Left ventricle myocardium inferior (tissue), 1 donor: ENCODE measurements around the gene LSM14B. TPM values are rescaled to one million over a fixed set of nuclear protein-coding genes. Genes with fewer than 3 reads are reported as not detected.

ENCODE experiments used
- DNase-seq: peaks from one replicate; pipeline ENCODE4 v3.0.0-alpha.2; 2020
- H3K27ac ChIP-seq: fragments of 200-600 bp; replicated peaks from 2 replicates; pipeline ENCODE4 v1.8.0; 2021
- H3K27me3 ChIP-seq: fragments of 200-600 bp; 2 replicates; pipeline ENCODE4 v1.8.0; 2021; ENCODE audit warnings: low read depth
- H3K36me3 ChIP-seq: fragments of 200-600 bp; 2 replicates; pipeline ENCODE4 v1.8.0; 2021
- H3K4me1 ChIP-seq: fragments of 200-600 bp; 2 replicates; pipeline ENCODE4 v1.8.0; 2021
- H3K4me3 ChIP-seq: fragments of 200-600 bp; 2 replicates; pipeline ENCODE4 v1.8.0; 2021; ENCODE audit warnings: mild to moderate bottlenecking, moderate library complexity
- H3K9me3 ChIP-seq: fragments of 200-600 bp; replicated peaks from 2 replicates; pipeline ENCODE4 v1.8.0; 2021
- intact Hi-C: fragments of 100-400 bp; cut with micrococcal nuclease; formaldehyde crosslinking; loops from one replicate; pipeline ENCODE4 v1.11.0; 2022
- total RNA-seq: library from RNA; stranded (reverse); fragmentation: NEBNext Ultra II Directional; extraction: Animal tissue kit (Norgen Biotek cat#: 25700); gene quantifications from one replicate; pipeline ENCODE4 v1.2.1, GENCODE V29; 2021
- TF ChIP-seq, protein P1 (sequence below): fragments of 200-600 bp; IDR thresholded peaks from 2 replicates; pipeline ENCODE4 v1.8.0; 2021; ENCODE audit warnings: antibody characterized with exemption, mild to moderate bottlenecking, borderline replicate concordance
- donor health status: DM: no; HTN: yes; CAD: no; lungs with severe emphysema.

The LSM14B gene
- total RNA-seq, 1 donor from 2014 or later = 51.6 TPM

DNA sequence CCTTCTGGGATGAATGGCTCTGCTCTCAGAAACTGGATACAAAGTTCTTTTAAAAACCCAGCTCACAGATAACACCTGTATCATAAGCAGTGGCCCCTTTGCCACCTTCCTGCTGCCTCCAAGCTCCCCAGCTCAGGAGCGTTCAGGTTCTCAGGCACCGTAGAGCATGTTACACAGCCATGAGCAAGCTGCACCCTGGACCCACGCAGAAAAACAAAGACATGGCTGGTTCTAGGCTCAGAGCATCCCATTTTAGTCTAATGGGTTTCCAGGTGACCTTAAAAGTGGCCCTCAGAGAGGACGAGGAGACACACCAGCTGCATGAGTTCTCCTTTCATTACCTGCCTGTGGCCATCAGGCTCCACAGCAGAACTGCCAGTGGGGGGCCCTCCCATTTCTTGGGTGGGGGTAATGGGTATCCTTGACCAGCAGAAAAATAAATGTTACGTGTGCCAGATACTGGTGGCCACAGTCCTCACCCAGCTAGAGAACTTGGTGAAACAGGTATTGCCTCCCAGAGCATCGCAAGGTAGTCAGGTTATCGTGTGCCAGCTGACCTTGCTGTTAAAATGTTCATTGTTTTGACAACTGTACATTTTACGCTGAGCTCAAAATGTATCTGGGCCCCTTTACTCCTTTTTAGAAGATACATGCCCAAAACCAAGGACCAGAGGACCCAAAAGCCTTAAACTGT is 13.4 kb downstream of the LSM14B start:
- H3K36me3 ChIP-seq = peaks cover 98% of the 10 kb centered on the region
- H3K4me3 ChIP-seq = no peak overlapping the region
- peak overlapping the region; percentile 88 for H3K27ac ChIP-seq
- no peak for DNase-seq
- H3K4me1 ChIP-seq = peaks cover 76% of the 10 kb centered on the region
- H3K9me3 ChIP-seq = no peaks in the 10 kb centered on the region
- intact Hi-C loops = loop anchor here (10.0 kb wide), 1 partner anchor 111 kb away; no protein-coding TSS in a partner anchor
- H3K27me3 ChIP-seq = no peaks in the 10 kb centered on the region
- TF ChIP-seq, protein P1, sequence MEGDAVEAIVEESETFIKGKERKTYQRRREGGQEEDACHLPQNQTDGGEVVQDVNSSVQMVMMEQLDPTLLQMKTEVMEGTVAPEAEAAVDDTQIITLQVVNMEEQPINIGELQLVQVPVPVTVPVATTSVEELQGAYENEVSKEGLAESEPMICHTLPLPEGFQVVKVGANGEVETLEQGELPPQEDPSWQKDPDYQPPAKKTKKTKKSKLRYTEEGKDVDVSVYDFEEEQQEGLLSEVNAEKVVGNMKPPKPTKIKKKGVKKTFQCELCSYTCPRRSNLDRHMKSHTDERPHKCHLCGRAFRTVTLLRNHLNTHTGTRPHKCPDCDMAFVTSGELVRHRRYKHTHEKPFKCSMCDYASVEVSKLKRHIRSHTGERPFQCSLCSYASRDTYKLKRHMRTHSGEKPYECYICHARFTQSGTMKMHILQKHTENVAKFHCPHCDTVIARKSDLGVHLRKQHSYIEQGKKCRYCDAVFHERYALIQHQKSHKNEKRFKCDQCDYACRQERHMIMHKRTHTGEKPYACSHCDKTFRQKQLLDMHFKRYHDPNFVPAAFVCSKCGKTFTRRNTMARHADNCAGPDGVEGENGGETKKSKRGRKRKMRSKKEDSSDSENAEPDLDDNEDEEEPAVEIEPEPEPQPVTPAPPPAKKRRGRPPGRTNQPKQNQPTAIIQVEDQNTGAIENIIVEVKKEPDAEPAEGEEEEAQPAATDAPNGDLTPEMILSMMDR = no peak

- H3K9me3 ChIP-seq = no peaks in the 10 kb centered on the region
- H3K27ac ChIP-seq = no peak overlapping the region
- no peak overlapping the region for H3K4me3 ChIP-seq
- TF ChIP-seq, protein P1 = peak; percentile 82
- peak; percentile 66 for DNase-seq
- intact Hi-C loops = loop anchor here (10.0 kb wide), 1 partner anchor 112 kb away; no protein-coding TSS in a partner anchor
- peaks cover 76% of the 10 kb centered on the region for H3K4me1 ChIP-seq
- H3K36me3 ChIP-seq = peaks cover 92% of the 10 kb centered on the region
- no peaks in the 10 kb centered on the region for H3K27me3 ChIP-seq
These were observed 14.2 kb downstream of the LSM14B start for GRCh38 chr20:62136283-62137091.

DNA sequence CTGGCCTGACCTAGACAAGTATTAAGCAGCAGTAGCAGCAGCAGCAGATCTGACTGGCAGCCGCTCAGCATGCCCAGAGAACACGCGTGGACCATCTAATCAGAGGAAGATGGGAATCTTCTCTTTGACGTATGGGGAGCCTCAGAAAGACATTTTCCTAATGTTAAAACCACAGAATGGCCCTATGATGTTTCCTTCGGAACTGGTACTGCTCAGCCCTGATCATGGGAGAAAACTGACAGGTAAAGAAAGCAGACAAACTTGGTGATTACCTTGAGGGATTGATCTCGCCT is 14.8 kb downstream of the LSM14B start:
- Histone ChIP-seq H3K4me1 (peaks cover 76% of the 10 kb centered on the region), H3K9me3 (no peaks in the 10 kb centered on the region), H3K36me3 (peaks cover 86% of the 10 kb centered on the region), H3K27ac (no peak overlapping the region), H3K4me3 (no peak overlapping the region), H3K27me3 (no peaks in the 10 kb centered on the region)
- intact Hi-C loops = loop anchor here (10.0 kb wide), 1 partner anchor 112 kb away; no protein-coding TSS in a partner anchor
- TF ChIP-seq, protein P1 = peak; percentile 26
- DNase-seq = no peak

- H3K9me3 ChIP-seq = no peaks in the 10 kb centered on the region
- no peak overlapping the region for H3K27ac ChIP-seq
- H3K4me3 ChIP-seq = no peak overlapping the region
- TF ChIP-seq, protein P1 = no peak
- no peaks in the 10 kb centered on the region for H3K27me3 ChIP-seq
- intact Hi-C loops = loop anchor here (10.0 kb wide), 1 partner anchor 113 kb away; no protein-coding TSS in a partner anchor
- peaks cover 82% of the 10 kb centered on the region for H3K36me3 ChIP-seq
- peaks cover 76% of the 10 kb centered on the region for H3K4me1 ChIP-seq
- no peak for DNase-seq
These were observed 15.4 kb downstream of the LSM14B start for GRCh38 chr20:62137478-62138203.

DNA sequence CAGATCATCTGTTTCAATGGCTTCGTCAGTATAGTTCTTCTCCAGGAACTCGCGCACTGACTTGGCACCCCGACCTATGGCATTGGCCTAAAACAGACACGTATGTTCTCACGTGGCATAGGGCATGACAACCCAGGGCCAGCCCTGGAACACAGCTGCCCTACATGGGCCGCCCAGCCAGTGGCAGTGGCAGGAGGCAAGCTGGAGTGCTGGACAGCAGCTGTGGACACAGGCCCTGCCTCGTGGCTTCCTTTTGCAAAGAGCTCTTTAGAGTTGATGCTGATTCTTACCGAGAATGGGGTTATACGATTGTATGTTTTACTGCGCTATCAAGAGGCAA is 15.9 kb downstream of the LSM14B start:
- TF ChIP-seq, protein P1 = no peak
- no peaks in the 10 kb centered on the region for H3K9me3 ChIP-seq
- H3K27me3 ChIP-seq = no peaks in the 10 kb centered on the region
- H3K36me3 ChIP-seq = peaks cover 77% of the 10 kb centered on the region
- DNase-seq = no peak
- intact Hi-C loops = loop anchor here (10.0 kb wide), 1 partner anchor 113 kb away; no protein-coding TSS in a partner anchor
- H3K4me1 ChIP-seq = peaks cover 71% of the 10 kb centered on the region
- H3K27ac ChIP-seq = no peak overlapping the region
- H3K4me3 ChIP-seq = no peak overlapping the region
